ENCODE measurements around the gene CNDP2. TPM values are rescaled to one million over a fixed set of nuclear protein-coding genes. Genes with fewer than 3 reads are reported as not detected.

Gene CNDP2
- total and polyA plus RNA-seq, 2 experiments from 2014 or later, result 40.5 to 72.2 TPM

- H3K9ac ChIP-seq, result no peak overlapping the region
- H3K79me2 ChIP-seq (ENCODE audit: insufficient read depth), result no peaks in the 10 kb centered on the region
- no peak overlapping the region for H3K4me3 ChIP-seq
- in situ Hi-C loops (cut with MboI), result loop anchor here (25.0 kb wide), 1 partner anchor 292 kb away; no protein-coding TSS in a partner anchor
- no peaks in the 10 kb centered on the region for H3K9me3 ChIP-seq (ENCODE audit: low read depth)
- no peaks in the 10 kb centered on the region for H4K20me1 ChIP-seq (ENCODE audit: insufficient read depth)
- no peak overlapping the region for H2AFZ ChIP-seq
- H3K4me2 ChIP-seq (ENCODE audit: unreplicated experiment), result no peak overlapping the region
- no peaks in the 10 kb centered on the region for H3F3A ChIP-seq (ENCODE audit: insufficient read depth)
- TF ChIP-seq EZH2phosphoT487 (IDR thresholded peaks at IDR 0.05; ENCODE audit: insufficient read depth, low read depth), result no peak
- TF ChIP-seq EZH2 (IDR thresholded peaks at IDR 0.05; ENCODE audit: insufficient read depth, poor library complexity, severe bottlenecking), result no peak
- no peak overlapping the region for H3K27ac ChIP-seq
- H3K4me1 ChIP-seq (ENCODE audit: insufficient read depth), result no peaks in the 10 kb centered on the region
- 25 to 32% methylated on average over 6 of the region's 6 CpGs for WGBS, 2 experiments (ENCODE audit: low coverage in 1 of 2, low lambda C conversion rate in 2 of 2, missing lambda C conversion rate in 2 of 2)
- H3K27me3 ChIP-seq (replicated peaks; ENCODE audit: insufficient read depth), result peaks cover 21% of the 10 kb centered on the region
- no peaks in the 10 kb centered on the region for H3K36me3 ChIP-seq (ENCODE audit: low read depth)
- H3K9me2 ChIP-seq (ENCODE audit: insufficient read depth), result no peaks in the 10 kb centered on the region
- no peak for DNase-seq
These were observed 17.3 kb upstream of the CNDP2 start for GRCh38 chr18:74478880-74479279.

DNA sequence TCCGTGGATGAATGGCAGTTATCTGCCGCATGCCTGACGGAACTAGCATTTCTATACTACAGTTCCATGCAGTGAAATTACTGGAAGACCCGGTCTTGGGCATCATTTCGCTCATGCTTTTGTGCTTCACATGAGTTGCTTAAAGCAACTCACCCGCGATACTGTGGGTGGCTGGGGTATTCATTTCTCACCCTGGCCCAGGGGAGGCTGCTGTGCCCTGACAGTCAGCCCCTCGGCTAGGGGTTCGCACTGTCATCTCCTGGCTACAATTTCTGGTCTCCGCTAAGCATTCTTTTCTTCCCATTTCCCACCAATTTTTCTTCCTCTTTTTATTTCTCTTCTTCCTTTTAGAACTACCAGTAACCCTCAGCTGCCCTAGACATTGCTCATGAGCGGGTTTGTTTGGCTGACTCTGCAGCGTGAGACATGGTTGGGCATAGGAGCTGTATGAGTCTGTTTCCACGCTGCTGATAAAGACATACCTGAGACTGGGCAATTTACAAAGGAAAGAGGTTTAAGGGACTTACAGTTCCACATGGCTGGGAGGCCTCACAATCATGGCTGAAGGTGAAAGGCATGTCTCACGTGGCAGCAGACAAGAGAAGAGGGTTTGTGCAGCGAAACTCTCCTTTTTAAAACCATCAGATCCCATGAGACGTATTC lies 16.5 kb upstream of the CNDP2 start:
- Histone ChIP-seq H3F3A (ENCODE audit: insufficient read depth) (no peaks in the 10 kb centered on the region), H3K79me2 (ENCODE audit: insufficient read depth) (no peaks in the 10 kb centered on the region), H3K9ac (no peak overlapping the region), H3K4me3 (no peak overlapping the region), H3K4me2 (ENCODE audit: unreplicated experiment) (no peak overlapping the region), H2AFZ (no peak overlapping the region), H3K9me2 (ENCODE audit: insufficient read depth) (no peaks in the 10 kb centered on the region), H3K36me3 (ENCODE audit: low read depth) (no peaks in the 10 kb centered on the region), H3K27me3 (replicated peaks; ENCODE audit: insufficient read depth) (peaks cover 17% of the 10 kb centered on the region), H3K4me1 (ENCODE audit: insufficient read depth) (no peaks in the 10 kb centered on the region), H3K9me3 (ENCODE audit: low read depth) (no peaks in the 10 kb centered on the region), H4K20me1 (ENCODE audit: insufficient read depth) (no peaks in the 10 kb centered on the region), H3K27ac (no peak overlapping the region)
- WGBS, 2 experiments (ENCODE audit: low coverage in 1 of 2, low lambda C conversion rate in 2 of 2, missing lambda C conversion rate in 2 of 2), result 85 to 87% methylated on average over 16 of the region's 16 CpGs
- in situ Hi-C loops (cut with MboI), result loop anchor here (25.0 kb wide), 1 partner anchor 292 kb away; no protein-coding TSS in a partner anchor
- TF ChIP-seq EZH2 (IDR thresholded peaks at IDR 0.05; ENCODE audit: insufficient read depth, poor library complexity, severe bottlenecking) (no peak), EZH2phosphoT487 (IDR thresholded peaks at IDR 0.05; ENCODE audit: insufficient read depth, low read depth) (no peak)
- no peak for DNase-seq

GRCh38 chr18:74480149-74480651 lies 16.0 kb upstream of the CNDP2 start:
- Histone ChIP-seq H3K79me2 (ENCODE audit: insufficient read depth) (no peaks in the 10 kb centered on the region), H2AFZ (no peak overlapping the region), H3K9me2 (ENCODE audit: insufficient read depth) (no peaks in the 10 kb centered on the region), H3K9ac (no peak overlapping the region), H3K36me3 (ENCODE audit: low read depth) (no peaks in the 10 kb centered on the region), H3K4me3 (no peak overlapping the region), H3K27me3 (replicated peaks; ENCODE audit: insufficient read depth) (peaks cover 15% of the 10 kb centered on the region), H3K4me2 (ENCODE audit: unreplicated experiment) (no peak overlapping the region), H4K20me1 (ENCODE audit: insufficient read depth) (no peaks in the 10 kb centered on the region), H3K9me3 (ENCODE audit: low read depth) (no peaks in the 10 kb centered on the region), H3K27ac (no peak overlapping the region), H3K4me1 (ENCODE audit: insufficient read depth) (no peaks in the 10 kb centered on the region), H3F3A (ENCODE audit: insufficient read depth) (no peaks in the 10 kb centered on the region)
- 73 to 75% methylated on average over 7 of the region's 7 CpGs for WGBS, 2 experiments (ENCODE audit: low coverage in 1 of 2, low lambda C conversion rate in 2 of 2, missing lambda C conversion rate in 2 of 2)
- TF ChIP-seq EZH2phosphoT487 (IDR thresholded peaks at IDR 0.05; ENCODE audit: insufficient read depth, low read depth), result no peak
- TF ChIP-seq EZH2 (IDR thresholded peaks at IDR 0.05; ENCODE audit: insufficient read depth, poor library complexity, severe bottlenecking), result no peak
- in situ Hi-C loops (cut with MboI), result loop anchor here (25.0 kb wide), 1 partner anchor 293 kb away; no protein-coding TSS in a partner anchor
- no peak for DNase-seq

GRCh38 chr18:74482697-74483096 lies 13.5 kb upstream of the CNDP2 start:
- Histone ChIP-seq H3K9ac (no peak overlapping the region), H3K4me2 (ENCODE audit: unreplicated experiment) (no peak overlapping the region), H3K36me3 (ENCODE audit: low read depth) (no peaks in the 10 kb centered on the region), H3K4me3 (no peak overlapping the region), H3K27ac (no peak overlapping the region), H3K9me3 (ENCODE audit: low read depth) (no peaks in the 10 kb centered on the region), H3K4me1 (ENCODE audit: insufficient read depth) (no peaks in the 10 kb centered on the region), H3K79me2 (ENCODE audit: insufficient read depth) (no peaks in the 10 kb centered on the region), H3F3A (ENCODE audit: insufficient read depth) (no peaks in the 10 kb centered on the region), H4K20me1 (ENCODE audit: insufficient read depth) (no peaks in the 10 kb centered on the region), H3K9me2 (ENCODE audit: insufficient read depth) (no peaks in the 10 kb centered on the region), H3K27me3 (replicated peaks; ENCODE audit: insufficient read depth) (peaks cover 18% of the 10 kb centered on the region), H2AFZ (no peak overlapping the region)
- no peak for DNase-seq
- WGBS, 2 experiments (ENCODE audit: low coverage in 1 of 2, low lambda C conversion rate in 2 of 2, missing lambda C conversion rate in 2 of 2), result 67 to 72% methylated on average over 11 of the region's 11 CpGs
- TF ChIP-seq EZH2 (IDR thresholded peaks at IDR 0.05; ENCODE audit: insufficient read depth, poor library complexity, severe bottlenecking) (no peak), EZH2phosphoT487 (IDR thresholded peaks at IDR 0.05; ENCODE audit: insufficient read depth, low read depth) (no peak)
- in situ Hi-C loops (cut with MboI), result loop anchor here (25.0 kb wide), 1 partner anchor 295 kb away; no protein-coding TSS in a partner anchor
